ENCODE data around the gene ZNF766. TPM values are rescaled to one million over a fixed set of nuclear protein-coding genes. Genes with fewer than 3 reads are reported as not detected.

Gene ZNF766
- total and polyA plus RNA-seq, 9 of the 15 experiments (the other 6 are each of a cell fraction or from before 2014, with no cell fraction given), result 6.7 to 23.0 (median 11.2) TPM

DNA sequence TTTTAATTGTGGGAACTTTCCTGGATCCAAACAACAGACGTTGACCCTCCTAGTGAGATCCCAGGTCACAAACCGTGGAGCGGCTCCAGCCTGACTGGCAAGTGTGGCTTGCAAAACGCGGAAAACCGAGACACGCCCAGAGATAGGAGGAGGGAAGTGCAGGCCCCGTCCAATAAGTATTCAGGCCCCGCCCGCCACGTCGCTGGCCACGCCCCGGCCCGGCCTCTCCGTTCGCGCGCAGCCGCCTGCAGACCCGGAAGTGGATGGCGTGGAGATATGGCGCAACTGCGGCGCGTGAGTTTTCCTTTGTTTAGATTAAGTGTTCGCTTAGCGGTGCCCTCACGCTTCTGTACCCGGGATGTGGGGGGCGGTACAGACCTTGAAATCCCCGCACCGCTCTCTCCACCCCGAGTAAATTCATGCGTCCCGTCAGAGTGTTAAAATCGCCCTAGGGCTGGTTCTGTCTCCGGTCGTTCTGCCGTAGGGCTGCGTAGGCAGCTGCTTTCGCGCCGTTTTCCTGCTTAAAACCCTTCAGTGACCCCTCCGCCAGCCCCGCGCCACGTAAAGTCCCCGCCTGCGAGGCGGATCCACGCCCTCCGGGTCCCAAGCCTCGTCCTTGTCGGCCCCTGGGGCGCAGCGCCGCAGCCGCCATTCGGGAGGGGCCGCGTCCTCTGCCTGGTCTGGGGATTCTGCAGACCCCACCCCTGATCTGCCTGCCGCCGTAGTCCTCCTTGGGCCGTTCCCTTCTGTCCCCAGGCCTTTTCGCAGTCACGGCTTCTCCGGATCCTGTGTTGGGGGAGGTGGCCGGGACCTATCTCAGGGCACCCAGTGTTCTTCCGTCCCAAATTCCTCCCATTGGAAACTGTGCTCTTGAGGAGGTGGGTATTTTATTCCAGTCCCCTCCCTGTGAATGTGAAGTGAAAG lies at the start of gene ZNF766 (continued):
- 0 out of 2 replicates have a peak, but pooled peaks have one; percentile 12 for TF ChIP-seq ERF (CRISPR knock-in tag; IDR thresholded peaks at IDR 0.05)
- TF ChIP-seq, protein P1, sequence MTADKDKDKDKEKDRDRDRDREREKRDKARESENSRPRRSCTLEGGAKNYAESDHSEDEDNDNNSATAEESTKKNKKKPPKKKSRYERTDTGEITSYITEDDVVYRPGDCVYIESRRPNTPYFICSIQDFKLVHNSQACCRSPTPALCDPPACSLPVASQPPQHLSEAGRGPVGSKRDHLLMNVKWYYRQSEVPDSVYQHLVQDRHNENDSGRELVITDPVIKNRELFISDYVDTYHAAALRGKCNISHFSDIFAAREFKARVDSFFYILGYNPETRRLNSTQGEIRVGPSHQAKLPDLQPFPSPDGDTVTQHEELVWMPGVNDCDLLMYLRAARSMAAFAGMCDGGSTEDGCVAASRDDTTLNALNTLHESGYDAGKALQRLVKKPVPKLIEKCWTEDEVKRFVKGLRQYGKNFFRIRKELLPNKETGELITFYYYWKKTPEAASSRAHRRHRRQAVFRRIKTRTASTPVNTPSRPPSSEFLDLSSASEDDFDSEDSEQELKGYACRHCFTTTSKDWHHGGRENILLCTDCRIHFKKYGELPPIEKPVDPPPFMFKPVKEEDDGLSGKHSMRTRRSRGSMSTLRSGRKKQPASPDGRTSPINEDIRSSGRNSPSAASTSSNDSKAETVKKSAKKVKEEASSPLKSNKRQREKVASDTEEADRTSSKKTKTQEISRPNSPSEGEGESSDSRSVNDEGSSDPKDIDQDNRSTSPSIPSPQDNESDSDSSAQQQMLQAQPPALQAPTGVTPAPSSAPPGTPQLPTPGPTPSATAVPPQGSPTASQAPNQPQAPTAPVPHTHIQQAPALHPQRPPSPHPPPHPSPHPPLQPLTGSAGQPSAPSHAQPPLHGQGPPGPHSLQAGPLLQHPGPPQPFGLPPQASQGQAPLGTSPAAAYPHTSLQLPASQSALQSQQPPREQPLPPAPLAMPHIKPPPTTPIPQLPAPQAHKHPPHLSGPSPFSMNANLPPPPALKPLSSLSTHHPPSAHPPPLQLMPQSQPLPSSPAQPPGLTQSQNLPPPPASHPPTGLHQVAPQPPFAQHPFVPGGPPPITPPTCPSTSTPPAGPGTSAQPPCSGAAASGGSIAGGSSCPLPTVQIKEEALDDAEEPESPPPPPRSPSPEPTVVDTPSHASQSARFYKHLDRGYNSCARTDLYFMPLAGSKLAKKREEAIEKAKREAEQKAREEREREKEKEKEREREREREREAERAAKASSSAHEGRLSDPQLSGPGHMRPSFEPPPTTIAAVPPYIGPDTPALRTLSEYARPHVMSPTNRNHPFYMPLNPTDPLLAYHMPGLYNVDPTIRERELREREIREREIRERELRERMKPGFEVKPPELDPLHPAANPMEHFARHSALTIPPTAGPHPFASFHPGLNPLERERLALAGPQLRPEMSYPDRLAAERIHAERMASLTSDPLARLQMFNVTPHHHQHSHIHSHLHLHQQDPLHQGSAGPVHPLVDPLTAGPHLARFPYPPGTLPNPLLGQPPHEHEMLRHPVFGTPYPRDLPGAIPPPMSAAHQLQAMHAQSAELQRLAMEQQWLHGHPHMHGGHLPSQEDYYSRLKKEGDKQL (CRISPR knock-in tag; IDR thresholded peaks at IDR 0.05; ENCODE audit: borderline replicate concordance), result no peak
- no peak for TF ChIP-seq PYGO2 (tag; IDR thresholded peaks at IDR 0.05)
- TF ChIP-seq NR1H2 (CRISPR knock-in tag; IDR thresholded peaks at IDR 0.05), result no peak
- TF ChIP-seq POLR2H (tag; IDR thresholded peaks at IDR 0.05; ENCODE audit: low read depth), result peak; percentile 81; the same call in 1 of the 2 replicates
- TF ChIP-seq POLR2G (IDR thresholded peaks at IDR 0.05; ENCODE audit: low read depth, low read length), result peak; percentile 90
- no peak for TF ChIP-seq MED1 (CRISPR knock-in tag; IDR thresholded peaks at IDR 0.05; ENCODE audit: borderline replicate concordance)
- no peak for TF ChIP-seq NR0B1 (IDR thresholded peaks at IDR 0.05; ENCODE audit: partially characterized antibody)
- no peak for TF ChIP-seq ZNF436 (CRISPR knock-in tag; IDR thresholded peaks at IDR 0.05)
- TF ChIP-seq STAT5A (IDR thresholded peaks at IDR 0.05; ENCODE audit: borderline replicate concordance, low read length), result no peak
- peak; percentile 55 for TF ChIP-seq KDM5B (IDR thresholded peaks at IDR 0.05; ENCODE audit: insufficient replicate concordance, low read depth, low read length)
- TF ChIP-seq HDAC3 (IDR thresholded peaks at IDR 0.05; ENCODE audit: borderline replicate concordance, partially characterized antibody), result no peak
- TF ChIP-seq PHF8 (IDR thresholded peaks at IDR 0.05; ENCODE audit: borderline replicate concordance, low read length), result peak; percentile 88
- no peak for TF ChIP-seq CLOCK (CRISPR knock-in tag; IDR thresholded peaks at IDR 0.05; ENCODE audit: borderline replicate concordance)
